Naive thymus-derived CD4-positive, alpha-beta T cell (primary cell): ENCODE results near the gene SELPLG. TPM values are rescaled to one million over a fixed set of nuclear protein-coding genes. Genes with fewer than 3 reads are reported as not detected.

ENCODE experiments used
- ATAC-seq: fragments of 150-1000 bp; cut with Tn5 transposase; 2 replicates; pipeline ENCODE4 v1.10.0; 2021; ENCODE audit warnings: mild to moderate bottlenecking, moderate library complexity
- CTCF ChIA-PET: fragments of 350-600 bp; sonication (Branson Sonifier 250); formaldehyde crosslinking; loops from one replicate; lab custom pipeline; 2021; ENCODE audit warnings: antibody characterized with exemption; lab: Charles Lee
- POLR2A ChIA-PET: fragments of 350-600 bp; sonication (Branson Sonifier 250); formaldehyde crosslinking; loops from one replicate; lab custom pipeline; 2021; ENCODE audit warnings: antibody characterized with exemption, inconsistent platforms; lab: Charles Lee
- DNase-seq, 9 donors: peaks; one replicate each; pipeline versions ENCODE4 v3.0.0 to v3.0.0-alpha.2; 2020 to 2022; ENCODE audit warnings: mixed read lengths in 1 of 9
- H3K27ac ChIP-seq: one replicate; pipeline ENCODE4 v1.7.0; 2013; ENCODE audit warnings: mild to moderate bottlenecking, low read depth, low read length, moderate library complexity
- H3K27me3 ChIP-seq, 2 donors: one replicate each; pipeline ENCODE4 v1.7.0; 2013; ENCODE audit warnings: low read length in 2 of 2, mild to moderate bottlenecking in 2 of 2, moderate library complexity in 2 of 2; ENCODE audit not compliant: control insufficient read depth in 2 of 2, insufficient read depth in 2 of 2
- H3K36me3 ChIP-seq, 3 experiments: 1 replicate in 2 of 3; 2 replicates in 1 of 3; pipeline ENCODE4 v1.7.0; 2013; ENCODE audit warnings: low read length in 3 of 3, mild to moderate bottlenecking in 3 of 3, moderate library complexity in 1 of 3; ENCODE audit not compliant: insufficient read depth in 3 of 3, control insufficient read depth in 2 of 3
- H3K4me1 ChIP-seq, 2 donors: one replicate each; pipeline ENCODE4 v1.7.0; 2013; ENCODE audit warnings: low read length in 2 of 2, mild to moderate bottlenecking in 2 of 2, moderate library complexity in 1 of 2; ENCODE audit not compliant: control insufficient read depth in 2 of 2, insufficient read depth in 2 of 2
- H3K4me3 ChIP-seq: 2 replicates; pipeline ENCODE4 v1.7.0; 2013; ENCODE audit warnings: mild to moderate bottlenecking, low read length
- H3K9me3 ChIP-seq, 3 experiments: 1 replicate in 2 of 3; 2 replicates in 1 of 3; pipeline ENCODE4 v1.7.0; 2013; ENCODE audit warnings: low read length in 3 of 3; ENCODE audit not compliant: control insufficient read depth in 2 of 3
- H3K27ac Mint-ChIP-seq, 9 donors: one replicate each; pipeline ENCODE4 v1.8.0; 2020 to 2022; ENCODE audit warnings: mixed read lengths in 9 of 9, mild to moderate bottlenecking in 8 of 9, moderate library complexity in 5 of 9, inconsistent platforms in 2 of 9
- H3K27me3 Mint-ChIP-seq, 5 donors: one replicate each; pipeline ENCODE4 v1.8.0; 2021 to 2022; ENCODE audit warnings: mixed read lengths in 5 of 5, mild to moderate bottlenecking in 1 of 5
- H3K36me3 Mint-ChIP-seq, 5 donors: one replicate each; pipeline ENCODE4 v1.8.0; 2020 to 2022; ENCODE audit warnings: mixed read lengths in 5 of 5, mild to moderate bottlenecking in 3 of 5, inconsistent platforms in 1 of 5
- H3K4me1 Mint-ChIP-seq, 7 donors: one replicate each; pipeline ENCODE4 v1.8.0; 2020 to 2022; ENCODE audit warnings: mixed read lengths in 7 of 7, mild to moderate bottlenecking in 3 of 7, inconsistent platforms in 1 of 7
- H3K4me3 Mint-ChIP-seq, 10 donors: one replicate each; pipeline ENCODE4 v1.8.0; 2020 to 2022; ENCODE audit warnings: mild to moderate bottlenecking in 10 of 10, mixed read lengths in 10 of 10, moderate library complexity in 6 of 10, inconsistent platforms in 2 of 10
- H3K9me3 Mint-ChIP-seq, 11 donors: one replicate each; pipeline ENCODE4 v1.8.0; 2020 to 2022; ENCODE audit warnings: mixed read lengths in 11 of 11, mild to moderate bottlenecking in 4 of 11, inconsistent platforms in 1 of 11, moderate library complexity in 1 of 11
- intact Hi-C, 2 donors: fragments of 100-400 bp; cut with micrococcal nuclease; formaldehyde crosslinking; loops; one replicate each; pipeline ENCODE4 v1.15.1; 2023
- polyA plus RNA-seq, 2 donors: library from polyadenylated mRNA; unstranded; fragments of 300-500 nt; fragmentation: Illumina TruSeq; gene quantifications; one replicate each; pipeline ENCODE4 v1.2.3, GENCODE V29; 2021
- total RNA-seq, 6 experiments: library from RNA in 5 of 6; stranded (reverse) in 5 of 6; gene quantifications; 1 replicate in 5 of 6; 2 replicates in 1 of 6; pipeline ENCODE4 v1.2.3 and lab custom pipeline; 2021 to 2026

The SELPLG gene
- total and polyA plus RNA-seq, 7 experiments from 2014 or later = 54.3 to 831 (median 161) TPM

GRCh38 chr12:108582509-108582908 is 51.2 kb downstream of the SELPLG start:
- Mint-ChIP-seq H3K4me3 (no peak overlapping the region), H3K9me3 (peaks cover 0 to 13% (median 0%) of the 10 kb centered on the region in 11 donors), H3K27ac (no peak overlapping the region), H3K36me3 (peaks cover 0 to 8% (median 0%) of the 10 kb centered on the region in 5 donors), H3K4me1 (peaks cover 0 to 5% (median 3%) of the 10 kb centered on the region in 7 donors), H3K27me3 (peaks cover 0 to 5% (median 0%) of the 10 kb centered on the region in 5 donors)
- no peaks in the 10 kb centered on the region for H3K9me3 ChIP-seq
- ChIA-PET CTCF (no interaction called here), POLR2A (no interaction called here)
- H3K36me3 ChIP-seq = no peaks in the 10 kb centered on the region
- H3K4me3 ChIP-seq = no peak overlapping the region
- H3K27ac ChIP-seq = no peak overlapping the region
- intact Hi-C loops = no loop called here
- DNase-seq (no peak), ATAC-seq (no peak)
- H3K27me3 ChIP-seq = no peaks in the 10 kb centered on the region
- H3K4me1 ChIP-seq = no peaks in the 10 kb centered on the region

DNA sequence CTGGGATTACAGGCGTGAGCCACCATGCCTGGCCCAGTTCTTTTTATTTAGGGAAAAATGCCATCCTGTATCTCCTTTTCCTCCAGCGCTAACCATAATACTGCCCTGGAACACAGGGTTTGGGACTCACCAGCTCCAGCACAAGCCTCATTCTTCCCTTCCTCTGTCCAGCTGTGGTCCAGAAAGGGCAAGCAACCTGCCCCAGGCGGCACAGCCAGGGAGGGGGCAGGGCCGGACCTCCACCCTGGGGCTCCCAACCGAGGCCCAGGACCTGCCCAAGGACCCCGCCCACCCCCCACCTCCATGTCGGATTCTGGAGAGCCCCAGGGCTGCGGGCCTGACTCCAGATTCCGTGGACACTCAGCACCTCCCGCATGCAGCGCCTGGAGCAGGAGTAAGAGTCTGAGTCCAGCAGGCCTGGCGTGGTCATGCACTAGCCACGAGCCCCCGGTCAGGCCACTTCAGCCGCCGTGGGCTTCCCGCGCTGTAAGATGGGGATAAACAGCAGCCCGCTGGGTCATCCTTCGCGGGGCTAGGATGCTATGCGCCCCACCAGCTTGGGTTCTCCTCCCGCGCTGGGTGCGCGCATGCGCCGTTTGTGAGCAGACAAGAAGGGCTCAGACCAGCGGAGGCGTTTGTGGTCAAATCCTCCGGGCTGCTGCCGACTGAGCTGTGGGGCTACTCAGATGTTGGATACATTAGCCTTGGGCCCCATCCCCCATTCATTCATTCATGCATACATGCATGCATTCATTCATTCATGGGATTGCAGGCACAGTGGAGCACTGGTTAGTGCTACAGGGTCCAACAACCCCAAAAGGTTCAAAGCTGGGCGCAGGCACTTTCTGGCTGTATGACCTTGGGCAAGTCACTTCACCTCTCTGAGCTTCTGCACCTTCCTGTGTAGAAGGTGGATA is 52.1 kb downstream of the SELPLG start:
- peaks cover 0 to 16% (median 0%) of the 10 kb centered on the region in 11 donors for H3K9me3 Mint-ChIP-seq
- no peak overlapping the region for H3K4me3 Mint-ChIP-seq
- peaks cover 0 to 5% (median 0%) of the 10 kb centered on the region in 5 donors for H3K27me3 Mint-ChIP-seq
- no peak for ATAC-seq
- peaks cover 0 to 8% (median 0%) of the 10 kb centered on the region in 5 donors for H3K36me3 Mint-ChIP-seq
- no peak overlapping the region for H3K27ac Mint-ChIP-seq
- Histone ChIP-seq H3K4me1 (peaks cover 0 to 5% of the 10 kb centered on the region in 2 donors), H3K27ac (no peak overlapping the region), H3K9me3 (no peaks in the 10 kb centered on the region), H3K27me3 (no peaks in the 10 kb centered on the region), H3K4me3 (no peak overlapping the region), H3K36me3 (no peaks in the 10 kb centered on the region)
- ChIA-PET CTCF (no interaction called here), POLR2A (no interaction called here)
- H3K4me1 Mint-ChIP-seq = peaks cover 2 to 13% (median 11%) of the 10 kb centered on the region in 7 donors
- DNase-seq = no peak
- intact Hi-C loops = no loop called here

GRCh38 chr12:108580531-108580930 is 53.2 kb downstream of the SELPLG start:
- CTCF ChIA-PET = no interaction called here

GRCh38 chr12:108578813-108579212 is 54.9 kb downstream of the SELPLG start:
- Mint-ChIP-seq H3K4me3 (peak overlapping the region in 1 of 10 donors; percentile 48), H3K27me3 (peaks cover 0 to 8% (median 0%) of the 10 kb centered on the region in 5 donors), H3K36me3 (peaks cover 0 to 11% (median 0%) of the 10 kb centered on the region in 5 donors), H3K4me1 (peaks cover 14 to 40% (median 36%) of the 10 kb centered on the region in 7 donors), H3K27ac (peak overlapping the region in 3 of 9 donors; percentile 7 to 51 (median 7)), H3K9me3 (peaks cover 0 to 17% (median 0%) of the 10 kb centered on the region in 11 donors)
- no peaks in the 10 kb centered on the region for H3K27me3 ChIP-seq
- CTCF ChIA-PET = no interaction called here
- H3K27ac ChIP-seq = no peak overlapping the region
- no peaks in the 10 kb centered on the region for H3K36me3 ChIP-seq
- intact Hi-C loops = no loop called here
- POLR2A ChIA-PET = no interaction called here
- DNase-seq = no peak
- H3K9me3 ChIP-seq = no peaks in the 10 kb centered on the region
- peaks cover 0 to 24% of the 10 kb centered on the region in 2 donors for H3K4me1 ChIP-seq
- no peak overlapping the region for H3K4me3 ChIP-seq
- ATAC-seq = no peak

More at GRCh38 chr12:108580531-108580930, 53.2 kb downstream of the SELPLG start:
- no peak for DNase-seq
- Mint-ChIP-seq H3K27me3 (peaks cover 0 to 5% (median 0%) of the 10 kb centered on the region in 5 donors), H3K36me3 (peaks cover 0 to 8% (median 0%) of the 10 kb centered on the region in 5 donors), H3K4me1 (peaks cover 6 to 23% (median 20%) of the 10 kb centered on the region in 7 donors), H3K9me3 (peaks cover 0 to 16% (median 0%) of the 10 kb centered on the region in 11 donors), H3K27ac (no peak overlapping the region), H3K4me3 (no peak overlapping the region)
- intact Hi-C loops = no loop called here
- POLR2A ChIA-PET = no interaction called here
- Histone ChIP-seq H3K27ac (no peak overlapping the region), H3K4me1 (peaks cover 0 to 12% of the 10 kb centered on the region in 2 donors), H3K36me3 (no peaks in the 10 kb centered on the region), H3K4me3 (no peak overlapping the region), H3K9me3 (no peaks in the 10 kb centered on the region), H3K27me3 (no peaks in the 10 kb centered on the region)
- no peak for ATAC-seq

DNA sequence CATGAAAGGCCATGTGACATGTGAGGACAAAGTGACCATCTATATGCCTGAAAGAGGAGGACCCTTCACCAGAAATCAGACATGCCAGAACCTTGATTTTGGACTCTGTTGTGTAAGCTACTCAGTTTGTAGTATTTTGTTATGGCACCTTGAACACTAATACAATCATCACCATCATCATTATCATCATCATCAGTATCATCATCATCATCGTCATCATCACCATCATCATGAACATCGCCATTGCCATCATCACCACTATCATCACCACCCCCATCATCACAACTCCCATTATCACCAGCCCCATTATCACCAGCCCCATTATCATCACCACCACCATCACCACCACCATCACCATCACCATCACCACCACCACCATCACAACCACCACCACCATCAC is 55.4 kb downstream of the SELPLG start:
- Histone ChIP-seq H3K4me1 (peaks cover 0 to 24% of the 10 kb centered on the region in 2 donors), H3K4me3 (no peak overlapping the region), H3K27me3 (no peaks in the 10 kb centered on the region), H3K27ac (no peak overlapping the region), H3K36me3 (no peaks in the 10 kb centered on the region), H3K9me3 (no peaks in the 10 kb centered on the region)
- Mint-ChIP-seq H3K36me3 (peaks cover 0 to 11% (median 0%) of the 10 kb centered on the region in 5 donors), H3K9me3 (peaks cover 0 to 17% (median 0%) of the 10 kb centered on the region in 11 donors), H3K4me1 (peaks cover 14 to 46% (median 40%) of the 10 kb centered on the region in 7 donors), H3K4me3 (no peak overlapping the region), H3K27ac (peak overlapping the region in 3 of 9 donors; percentile 23 to 51 (median 27)), H3K27me3 (peaks cover 0 to 8% (median 0%) of the 10 kb centered on the region in 5 donors)
- POLR2A ChIA-PET = no interaction called here
- DNase-seq (no peak), ATAC-seq (no peak)
- intact Hi-C loops = no loop called here
- CTCF ChIA-PET = interaction anchor here (1.4 to 2.3 kb wide), 2 partner anchors 10 to 40 kb away, joined by 3 to 8 read pairs; no protein-coding TSS in a partner anchor

- Mint-ChIP-seq H3K9me3 (peaks cover 0 to 17% (median 0%) of the 10 kb centered on the region in 11 donors), H3K27me3 (peaks cover 0 to 8% (median 0%) of the 10 kb centered on the region in 5 donors), H3K36me3 (peaks cover 0 to 11% (median 0%) of the 10 kb centered on the region in 5 donors), H3K27ac (peak overlapping the region in 5 of 9 donors; percentile 8 to 66 (median 51)), H3K4me3 (peak overlapping the region in 3 of 10 donors; percentile 11 to 35 (median 32)), H3K4me1 (peaks cover 14 to 54% (median 48%) of the 10 kb centered on the region in 7 donors)
- Histone ChIP-seq H3K9me3 (no peaks in the 10 kb centered on the region), H3K4me3 (no peak overlapping the region), H3K36me3 (no peaks in the 10 kb centered on the region), H3K27ac (no peak overlapping the region), H3K27me3 (no peaks in the 10 kb centered on the region), H3K4me1 (peaks cover 0 to 24% of the 10 kb centered on the region in 2 donors)
- DNase-seq (no peak), ATAC-seq (no peak)
- intact Hi-C loops = no loop called here
- ChIA-PET CTCF (interaction anchor here (1.0 to 2.3 kb wide), 3 partner anchors 9 to 41 kb away, joined by 3 to 8 read pairs (median 4); partner anchors contain the start of gene SART3), POLR2A (interaction anchor here (2.0 kb wide), 1 partner anchor 15 kb away, joined by 10 read pairs; the partner anchor contains the start of gene ISCU)
These were observed 56.2 kb downstream of the SELPLG start for GRCh38 chr12:108577458-108577857.
